Retina (tissue), 1 donor: ENCODE results near the gene FBLN1.
"Not testable (repeated sequence)": the region's sequence is repeated elsewhere in the genome, so short reads cannot be mapped to it uniquely, and the experiment has no call there.

Source experiments
- DNase-seq: peaks from one replicate; pipeline ENCODE4 v3.0.0-alpha.2; 2016

The FBLN1 gene

GRCh38 chr22:45529105-45529504 lies 26.4 kb downstream of the FBLN1 start:
- no peak for DNase-seq

GRCh38 chr22:45529971-45530575 lies 27.4 kb downstream of the FBLN1 start:
- DNase-seq = no peak

GRCh38 chr22:45531441-45532234 lies 29.0 kb downstream of the FBLN1 start:
- peak; percentile 71 for DNase-seq

GRCh38 chr22:45532235-45532631 lies 29.6 kb downstream of the FBLN1 start:
- no peak for DNase-seq

DNA sequence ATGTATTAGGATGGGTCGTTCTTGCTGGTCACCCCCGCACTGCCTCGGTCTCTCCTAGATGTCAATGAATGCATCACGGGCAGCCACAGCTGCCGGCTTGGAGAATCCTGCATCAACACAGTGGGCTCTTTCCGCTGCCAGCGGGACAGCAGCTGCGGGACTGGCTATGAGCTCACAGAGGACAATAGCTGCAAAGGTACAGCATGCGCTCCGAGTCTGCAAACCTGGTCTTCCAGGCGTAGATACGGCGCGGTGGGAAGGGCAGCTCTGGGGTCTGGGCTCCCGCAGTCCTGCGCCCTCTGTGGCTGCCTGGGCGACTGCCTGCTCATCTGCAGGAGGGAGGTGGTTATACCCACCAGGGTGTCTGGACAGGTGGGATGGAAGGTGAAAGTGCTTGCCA lies 31.0 kb downstream of the FBLN1 start:
- DNase-seq = no peak

GRCh38 chr22:45534339-45535192 lies 31.9 kb downstream of the FBLN1 start:
- no peak for DNase-seq

GRCh38 chr22:45535290-45535689 lies 32.6 kb downstream of the FBLN1 start:
- DNase-seq = no peak

- DNase-seq = not testable (repeated sequence)
Observed at GRCh38 chr22:45535835-45536234, 33.2 kb downstream of the FBLN1 start.

DNA sequence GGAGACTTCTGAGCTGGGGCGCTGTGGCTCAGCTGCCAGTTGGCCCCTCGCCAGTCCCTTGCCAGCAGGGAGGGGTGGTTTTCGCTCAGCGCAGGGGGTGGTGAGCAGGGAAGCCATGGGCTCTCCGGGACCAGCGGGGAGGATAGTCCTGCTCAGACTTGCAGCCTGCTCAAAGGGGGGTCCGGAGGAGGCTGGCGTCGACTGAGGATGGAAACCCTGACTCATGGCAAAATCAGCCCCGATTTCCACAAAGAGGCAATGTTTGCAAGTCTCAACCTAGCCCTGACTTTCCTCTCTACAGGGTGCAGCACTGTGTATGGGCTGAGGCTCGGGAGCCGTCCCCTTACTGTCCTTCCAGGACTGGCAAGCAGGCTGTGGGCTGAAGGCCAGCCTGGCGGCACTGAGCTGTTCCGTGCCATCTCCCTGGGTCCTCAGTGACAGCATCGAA lies 35.1 kb downstream of the FBLN1 start:
- no peak for DNase-seq

GRCh38 chr22:45538281-45538680 lies 35.6 kb downstream of the FBLN1 start:
- no peak for DNase-seq

DNA sequence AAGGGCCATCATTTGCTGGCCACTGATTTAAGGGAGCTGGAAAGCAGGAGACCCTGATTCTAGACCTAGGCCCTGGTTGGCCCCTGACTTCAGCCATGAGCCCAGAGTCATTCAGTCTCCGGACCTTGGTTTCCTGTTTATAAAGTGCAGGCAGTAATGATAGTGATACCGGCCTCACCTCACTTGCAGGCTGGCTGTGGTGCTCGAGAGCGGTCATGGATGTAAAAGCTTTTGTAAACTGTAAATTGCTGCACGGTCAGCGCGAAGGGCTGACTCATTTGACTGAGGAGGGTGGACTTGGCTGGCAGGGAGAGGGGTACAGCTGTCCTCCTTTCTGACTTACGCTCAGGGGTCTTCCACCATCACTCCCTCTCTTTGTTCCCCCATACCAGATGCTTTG lies 37.4 kb downstream of the FBLN1 start:
- no peak for DNase-seq

- no peak for DNase-seq
Observed at GRCh38 chr22:45541382-45541979, 38.8 kb downstream of the FBLN1 start.

- no peak for DNase-seq
Observed at GRCh38 chr22:45542001-45542520, 39.4 kb downstream of the FBLN1 start.

DNA sequence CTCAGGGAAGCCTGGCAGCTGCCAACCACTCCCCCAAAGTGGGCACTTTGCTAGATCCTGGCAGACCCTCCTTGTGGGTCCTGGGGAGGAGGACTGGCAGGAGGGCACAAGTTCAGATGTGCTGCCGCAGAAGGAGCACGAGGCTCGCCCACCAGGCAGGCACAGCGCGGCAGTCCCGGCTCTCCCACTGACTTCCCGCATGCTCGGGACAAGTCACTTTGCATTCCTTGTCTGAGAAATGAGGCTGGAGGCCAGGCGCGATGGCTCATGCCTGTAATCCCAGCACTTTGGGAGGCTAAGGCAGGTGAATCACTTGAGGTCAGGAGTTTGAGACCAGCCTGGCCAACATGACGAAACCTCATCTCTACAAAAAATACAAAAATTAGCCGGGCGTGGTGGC lies 40.1 kb downstream of the FBLN1 start:
- DNase-seq = not testable (repeated sequence)

DNA sequence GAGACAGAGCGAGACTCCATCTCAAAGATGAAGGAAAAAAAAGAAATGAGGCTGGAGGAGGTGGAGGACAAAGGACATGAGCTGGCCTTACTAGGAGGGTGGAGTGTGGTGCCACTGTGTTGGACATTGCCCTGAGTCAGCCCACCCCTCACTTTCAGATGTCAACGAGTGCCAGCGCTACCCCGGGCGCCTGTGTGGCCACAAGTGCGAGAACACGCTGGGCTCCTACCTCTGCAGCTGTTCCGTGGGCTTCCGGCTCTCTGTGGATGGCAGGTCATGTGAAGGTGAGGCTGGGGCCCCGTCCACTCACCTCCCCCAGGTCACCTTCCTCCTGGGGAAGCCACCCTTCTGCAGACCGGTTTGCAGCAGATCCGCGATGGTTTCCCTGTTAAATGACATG lies 40.6 kb downstream of the FBLN1 start:
- no peak for DNase-seq

GRCh38 chr22:45544588-45545170 lies 42.0 kb downstream of the FBLN1 start:
- DNase-seq = no peak

DNA sequence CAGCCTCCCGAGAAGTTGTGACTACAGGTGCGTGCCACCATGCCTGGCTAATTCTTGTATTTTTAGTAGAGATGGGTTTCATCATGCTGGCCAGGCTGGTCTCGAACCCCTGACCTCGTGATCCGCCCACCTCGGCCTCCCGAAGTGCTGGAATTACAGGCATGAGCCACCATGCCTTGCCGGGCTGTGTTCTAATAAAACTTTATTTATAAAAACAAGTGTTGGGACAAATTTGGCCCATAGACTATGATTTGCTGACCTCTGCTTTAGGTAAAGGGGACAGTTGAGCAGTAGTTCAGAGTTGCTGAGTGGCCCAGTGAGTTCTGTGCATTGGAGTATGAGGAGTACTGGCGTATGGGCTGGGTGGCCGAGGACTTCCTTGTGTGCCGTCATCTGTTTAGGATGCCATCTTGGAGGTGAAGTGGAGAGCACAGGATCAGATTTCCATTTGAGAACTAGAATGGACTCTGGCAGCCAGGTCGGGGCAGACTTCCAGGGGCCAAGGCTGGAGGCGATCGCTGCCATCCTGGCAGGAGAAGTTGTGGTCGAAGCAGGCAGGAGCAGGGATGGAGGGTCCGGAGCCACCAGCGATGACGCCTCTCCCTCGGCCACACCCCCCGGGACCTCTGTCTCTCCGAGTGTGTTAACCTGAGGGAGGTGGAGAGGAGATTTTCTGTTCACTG lies 43.8 kb downstream of the FBLN1 start:
- no peak for DNase-seq

DNA sequence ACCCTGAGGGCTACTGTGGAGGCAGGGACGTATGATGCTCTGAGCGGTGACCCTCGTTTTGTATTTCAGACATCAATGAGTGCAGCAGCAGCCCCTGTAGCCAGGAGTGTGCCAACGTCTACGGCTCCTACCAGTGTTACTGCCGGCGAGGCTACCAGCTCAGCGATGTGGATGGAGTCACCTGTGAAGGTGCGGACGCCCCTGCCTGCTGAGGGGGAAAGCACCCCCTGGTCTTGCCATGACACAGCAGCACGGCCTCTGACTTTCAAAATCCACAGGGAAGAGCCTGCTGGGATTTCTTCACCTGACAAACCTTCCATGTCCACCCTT lies 44.3 kb downstream of the FBLN1 start:
- DNase-seq = no peak

DNA sequence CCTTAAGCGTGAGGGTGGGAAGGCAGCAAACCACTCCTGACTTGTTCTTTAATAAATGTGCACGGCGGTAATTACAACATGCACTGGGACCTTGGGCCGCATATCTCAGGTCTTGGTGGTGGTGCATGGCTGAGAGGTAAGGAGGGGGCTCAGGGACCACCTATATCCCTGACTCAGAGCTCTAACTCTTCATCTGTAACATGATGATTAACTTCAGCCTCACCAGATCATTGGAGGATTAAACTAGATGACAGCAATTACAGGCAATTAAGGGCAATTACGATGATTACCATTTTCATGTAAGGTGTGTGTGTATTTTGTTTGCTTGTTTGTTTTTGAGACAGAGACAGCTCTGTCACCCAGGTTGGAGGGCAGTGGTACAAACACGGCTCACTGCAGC lies 45.0 kb downstream of the FBLN1 start:
- no peak for DNase-seq

DNA sequence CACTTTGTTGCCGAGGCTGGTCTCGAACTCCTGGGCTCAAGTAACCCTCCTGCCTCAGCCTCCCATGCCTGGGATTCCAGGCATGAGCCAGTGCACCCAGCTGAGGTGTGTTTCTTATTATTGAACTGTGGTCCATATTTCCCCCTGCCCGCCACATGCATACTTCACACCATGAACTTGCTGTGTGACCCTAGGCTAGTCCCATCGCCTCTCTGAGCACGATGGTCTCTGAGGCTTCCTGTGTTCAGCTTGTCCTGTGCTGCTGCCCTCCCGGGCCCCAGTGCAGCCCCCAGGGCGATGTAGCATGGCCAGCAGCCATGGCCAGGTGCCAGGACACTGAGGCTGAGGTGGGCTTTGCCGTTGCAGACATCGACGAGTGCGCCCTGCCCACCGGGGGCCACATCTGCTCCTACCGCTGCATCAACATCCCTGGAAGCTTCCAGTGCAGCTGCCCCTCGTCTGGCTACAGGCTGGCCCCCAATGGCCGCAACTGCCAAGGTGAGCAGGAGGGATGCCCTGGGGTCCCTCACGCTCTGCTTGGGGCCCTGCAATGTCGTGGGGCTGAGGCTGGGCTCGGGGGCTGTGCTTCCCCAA lies 45.7 kb downstream of the FBLN1 start:
- DNase-seq = no peak

DNA sequence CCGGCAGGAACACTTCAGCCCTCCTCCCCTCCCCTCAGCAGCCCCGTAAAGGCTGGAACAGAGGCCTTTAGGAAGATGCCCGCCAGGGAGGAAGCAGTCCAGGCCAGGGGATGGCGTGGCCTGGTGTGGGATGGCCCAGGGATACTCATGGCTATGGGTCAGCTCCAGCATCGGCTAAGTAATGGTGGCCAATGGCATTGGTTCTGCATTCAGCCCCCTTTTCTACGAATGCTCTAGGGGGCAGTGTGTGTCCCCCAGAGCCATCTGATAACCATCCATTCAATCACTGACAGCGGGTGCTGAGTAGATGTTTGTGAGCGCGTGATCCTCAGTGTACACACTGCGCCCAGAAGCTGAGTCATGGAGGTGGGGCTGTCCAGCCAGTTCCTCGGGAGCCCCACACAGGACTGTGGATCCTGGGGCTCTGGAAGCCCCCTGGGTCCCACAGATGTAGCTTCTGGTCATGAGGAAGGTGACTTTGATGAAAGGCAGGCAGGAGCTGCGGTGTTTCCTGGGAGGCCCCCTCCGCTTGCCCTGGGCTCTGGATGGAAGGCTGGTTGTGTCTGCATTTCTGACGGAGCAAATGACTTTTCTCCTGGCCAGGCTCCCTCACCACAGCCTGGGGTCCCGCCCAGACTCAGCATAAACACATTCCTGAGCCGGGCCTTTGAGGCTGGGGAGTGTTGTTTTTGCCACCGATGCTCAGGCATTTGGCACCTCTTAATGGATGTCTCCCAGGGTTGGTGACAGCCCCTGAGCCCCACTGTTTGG lies 46.5 kb downstream of the FBLN1 start:
- no peak for DNase-seq
